GM18505 (cell line): ENCODE measurements around the gene ARMC9.
"Not testable (repeated sequence)": the region's sequence is repeated elsewhere in the genome, so short reads cannot be mapped to it uniquely, and the experiment has no call there.

Experiments used
- ATAC-seq: cut with Tn5 transposase; IDR thresholded peaks from one replicate; pipeline ENCODE4 v1.9.1; 2021; ENCODE audit not compliant: unreplicated experiment
- POLR2A ChIP-seq: IDR thresholded peaks from 4 replicates; pipeline ENCODE4 v1.6.1; 2011; ENCODE audit warnings: borderline replicate concordance; ENCODE audit not compliant: insufficient read depth, insufficient read length; ENCODE audit errors: extremely low read depth

Gene ARMC9

GRCh38 chr2:231294571-231295362 is 96.3 kb downstream of the ARMC9 start:
- no peak for ATAC-seq
- TF ChIP-seq POLR2A, result no peak

DNA sequence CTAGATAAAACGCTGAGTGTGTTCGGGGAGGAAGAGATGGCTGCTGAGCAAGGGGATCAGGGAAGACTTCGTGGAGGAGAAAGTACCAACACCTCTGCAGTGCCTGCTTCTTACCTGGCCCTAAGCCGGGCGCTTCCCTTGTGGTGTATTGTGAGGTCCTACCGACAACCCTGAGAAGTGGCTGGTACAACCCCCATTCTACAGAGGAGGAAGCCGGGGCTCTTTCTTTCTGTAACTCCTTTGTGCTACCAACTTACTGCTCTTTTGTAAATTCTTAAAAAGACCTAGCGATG is 96.9 kb downstream of the ARMC9 start:
- ATAC-seq, result no peak
- no peak for TF ChIP-seq POLR2A

- no peak for ATAC-seq
- TF ChIP-seq POLR2A, result no peak
Observed at GRCh38 chr2:231296401-231296974, 98.1 kb downstream of the ARMC9 start.

GRCh38 chr2:231297108-231297908 is 98.9 kb downstream of the ARMC9 start:
- TF ChIP-seq POLR2A, result no peak
- ATAC-seq, result no peak

DNA sequence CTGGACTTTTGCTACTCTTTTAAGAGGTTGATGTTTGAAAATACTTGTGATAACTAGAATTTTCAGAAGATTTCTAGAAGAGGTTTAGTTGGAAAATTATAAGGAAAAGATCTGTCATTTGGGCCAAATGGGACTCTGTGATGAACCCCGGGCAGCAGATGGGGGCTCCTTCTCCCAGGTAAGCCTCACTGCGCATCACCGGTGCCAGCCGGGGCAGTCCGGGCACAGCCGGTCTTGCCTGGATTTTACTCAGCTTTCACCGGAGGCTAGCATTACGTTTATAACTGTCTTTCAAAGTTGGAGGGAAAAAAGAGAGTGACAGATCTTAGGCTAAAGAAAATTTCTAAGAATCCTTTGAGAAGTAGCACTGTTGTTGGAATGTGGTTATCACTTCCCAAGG is 99.7 kb downstream of the ARMC9 start:
- no peak for TF ChIP-seq POLR2A
- ATAC-seq, result no peak

GRCh38 chr2:231299267-231299666 is 100.8 kb downstream of the ARMC9 start:
- TF ChIP-seq POLR2A, result no peak
- ATAC-seq, result no peak

DNA sequence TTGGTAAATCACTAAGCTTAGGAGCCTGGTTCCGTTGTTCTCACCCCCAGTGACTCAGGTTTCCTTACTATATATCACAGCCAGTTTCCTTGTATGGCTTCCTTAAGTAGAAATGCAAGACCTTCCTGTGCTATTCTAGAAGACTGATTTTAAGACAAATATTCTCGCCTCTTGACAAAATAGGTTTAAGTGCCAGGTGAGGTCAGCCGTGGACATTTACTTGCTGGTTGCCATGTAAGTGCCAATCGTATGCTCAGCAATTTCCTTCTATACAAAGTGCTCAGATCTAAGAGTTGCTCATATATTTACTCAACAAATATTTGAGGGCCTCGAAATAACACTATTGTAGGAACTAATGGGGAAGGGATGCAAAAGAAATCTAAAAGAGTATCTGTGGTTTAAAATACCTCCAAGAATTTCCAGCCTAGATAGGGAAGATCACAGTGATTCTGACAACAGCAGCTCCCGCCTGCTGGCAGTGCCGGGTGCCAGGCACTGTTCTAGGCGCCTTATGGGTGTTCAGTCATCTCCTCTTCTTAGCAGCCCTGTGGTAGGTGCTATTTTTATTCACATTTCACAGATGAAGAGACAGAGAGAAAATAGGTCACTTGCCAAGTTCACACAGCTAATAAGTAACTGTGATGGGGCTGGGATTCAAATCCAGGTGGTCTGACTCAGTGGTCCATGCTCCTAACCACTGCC is 101.7 kb downstream of the ARMC9 start:
- ATAC-seq, result no peak
- no peak for TF ChIP-seq POLR2A

GRCh38 chr2:231300722-231301076 is 102.3 kb downstream of the ARMC9 start:
- no peak for ATAC-seq
- no peak for TF ChIP-seq POLR2A

DNA sequence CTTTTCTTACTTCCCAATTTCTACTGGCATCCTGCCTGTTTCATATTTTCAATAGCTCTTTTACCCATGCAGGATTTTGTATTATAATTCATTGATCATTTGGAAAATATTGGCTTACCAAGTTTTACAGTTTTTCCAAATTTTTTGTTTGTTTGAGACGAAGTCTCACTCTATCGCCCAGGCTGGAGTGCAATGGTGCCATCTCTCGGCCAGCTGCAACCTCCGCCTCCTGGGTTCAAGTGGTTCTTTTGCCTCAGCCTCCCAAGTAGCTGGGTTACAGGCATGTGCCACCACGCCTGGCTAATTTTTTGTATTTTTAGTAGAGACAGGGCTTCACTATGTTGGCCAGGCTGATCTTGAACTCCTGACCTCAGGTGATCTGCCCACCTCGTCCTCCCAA is 105.8 kb downstream of the ARMC9 start:
- not testable (repeated sequence) for ATAC-seq

DNA sequence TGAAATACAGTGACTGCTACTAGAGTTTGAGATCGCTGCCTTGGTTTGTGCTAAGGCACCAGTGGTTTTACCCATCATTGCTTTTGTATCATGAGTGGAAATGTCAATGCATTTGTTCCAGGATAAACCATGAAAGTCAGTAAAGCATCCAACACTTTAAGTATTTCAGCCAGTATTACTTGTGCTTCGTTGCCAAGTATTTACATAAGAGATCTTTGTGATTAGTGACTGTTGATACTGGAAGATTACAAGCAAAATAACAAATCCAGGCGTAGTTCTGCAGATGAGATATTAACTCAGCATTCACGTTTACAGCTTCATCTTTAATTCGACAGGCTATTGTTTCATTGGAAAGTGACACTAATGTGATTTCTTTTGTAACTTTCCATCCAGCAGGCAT is 106.8 kb downstream of the ARMC9 start:
- ATAC-seq, result no peak
- no peak for TF ChIP-seq POLR2A

DNA sequence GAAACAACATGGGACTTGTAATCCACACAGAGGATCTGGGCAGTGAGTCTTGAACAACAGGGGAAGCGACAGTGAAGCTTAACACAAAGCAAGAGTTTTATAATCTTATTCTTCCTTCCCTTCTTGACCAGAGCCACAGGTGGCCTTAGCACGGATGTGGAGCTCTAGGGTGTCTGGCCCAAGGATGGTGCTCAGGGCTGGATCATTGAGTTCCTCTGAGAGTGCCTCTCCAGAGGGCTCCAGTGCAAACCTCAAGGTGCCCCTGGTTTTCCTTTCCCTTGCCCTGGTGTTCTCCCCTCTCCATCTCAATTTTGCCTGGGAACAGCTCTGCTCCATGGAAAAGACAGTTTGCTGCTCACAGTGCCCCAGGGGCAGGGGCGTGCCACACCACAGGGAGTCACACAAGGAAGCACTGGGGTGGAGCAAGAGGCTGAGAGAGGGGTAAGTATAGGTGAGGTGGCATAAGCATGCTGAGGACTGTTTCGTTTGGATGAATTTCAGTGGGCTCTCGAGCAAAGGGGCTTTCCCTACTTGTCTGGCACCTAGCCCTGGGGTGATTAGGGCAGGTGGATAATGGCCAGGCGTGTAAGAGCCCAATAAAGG is 108.5 kb downstream of the ARMC9 start:
- no peak for ATAC-seq
- TF ChIP-seq POLR2A, result no peak

DNA sequence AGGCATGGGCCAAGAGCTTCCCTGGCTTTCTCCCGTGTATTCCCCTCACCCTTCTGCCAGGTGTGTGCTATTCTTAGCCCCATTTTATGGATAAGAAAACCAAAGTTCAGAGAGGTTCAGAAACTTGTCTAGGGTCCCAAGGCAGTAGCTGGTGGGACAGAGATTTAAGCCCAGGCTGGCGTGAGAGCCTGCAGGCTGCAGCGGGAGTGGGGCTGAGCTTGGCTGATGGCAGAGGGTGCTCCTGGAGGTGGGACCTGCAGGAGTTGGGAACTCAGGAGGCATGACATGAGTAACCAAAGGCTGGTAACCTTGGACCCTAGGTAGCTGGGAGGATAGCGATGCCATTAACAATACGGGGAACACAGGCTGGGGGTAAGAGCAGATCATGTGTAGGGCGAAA is 109.8 kb downstream of the ARMC9 start:
- ATAC-seq, result no peak
- TF ChIP-seq POLR2A, result no peak

DNA sequence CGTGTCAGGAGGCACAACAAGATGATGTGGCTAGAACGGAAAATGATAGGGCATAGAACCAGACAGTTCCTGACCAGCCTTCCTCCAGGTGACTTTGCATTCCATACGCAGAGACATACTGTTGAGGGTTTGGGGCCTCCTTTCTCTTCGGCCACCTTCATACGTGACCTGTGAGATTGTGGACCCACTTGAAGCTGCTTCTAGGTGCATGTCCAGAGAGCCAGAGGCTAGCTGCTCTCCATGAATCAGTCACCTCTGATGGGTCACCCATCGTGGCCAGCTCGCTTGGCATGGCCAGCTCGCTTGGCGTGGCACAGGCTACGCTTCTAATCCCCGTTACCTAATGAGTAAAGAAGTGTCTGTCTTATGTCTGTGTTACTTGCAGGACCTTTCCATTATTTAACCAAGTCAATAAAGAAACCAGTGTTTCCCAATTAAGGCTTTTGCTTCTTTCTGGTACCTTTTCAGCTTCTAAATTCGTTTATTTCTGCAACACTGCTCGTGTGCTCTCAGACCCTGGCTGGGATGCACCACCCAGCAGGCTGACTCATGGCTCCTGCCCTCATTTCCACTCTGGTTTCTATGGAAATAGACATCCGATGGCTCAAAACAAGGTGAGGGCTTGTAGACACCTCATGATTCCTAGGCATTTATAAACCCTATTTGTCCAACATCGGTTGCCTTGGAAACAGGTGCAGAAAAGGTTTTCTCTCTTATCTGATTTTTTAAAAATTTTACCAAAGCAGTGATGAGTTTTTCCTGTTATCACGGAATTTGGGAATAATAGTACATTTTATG is 110.4 kb downstream of the ARMC9 start:
- no peak for TF ChIP-seq POLR2A
- no peak for ATAC-seq

DNA sequence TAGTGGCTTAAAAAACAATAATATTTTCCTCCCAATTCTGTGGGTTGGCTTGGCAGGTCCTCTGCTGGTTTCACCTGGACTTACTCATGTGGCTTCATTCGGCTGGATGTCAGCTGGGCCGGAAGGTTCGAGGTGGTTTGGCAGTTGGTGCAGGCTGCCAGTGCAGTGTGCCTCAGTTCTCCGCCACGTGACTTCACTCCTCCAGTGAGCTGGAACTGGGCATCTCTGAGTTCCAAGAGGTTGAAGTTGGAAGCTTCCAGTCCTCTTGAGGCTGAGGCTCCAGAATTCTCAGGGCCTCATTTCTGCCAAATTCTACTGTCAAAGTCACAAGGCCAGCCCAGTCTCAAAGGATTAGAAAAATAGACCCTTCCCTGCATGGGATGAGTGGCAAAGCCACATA is 113.6 kb downstream of the ARMC9 start:
- ATAC-seq, result no peak
- no peak for TF ChIP-seq POLR2A
